ENCODE results near the gene ADAMTS10. TPM values are rescaled to one million over a fixed set of nuclear protein-coding genes. Genes with fewer than 3 reads are reported as not detected.

The ADAMTS10 gene
- total RNA-seq, 1 donor from 2014 or later = 58.7 TPM

GRCh38 chr19:8614455-8614854 lies 3.9 kb upstream of the ADAMTS10 start:
- Mint-ChIP-seq H3K4me1 (ENCODE audit: unreplicated experiment) (peaks cover 7% of the 10 kb centered on the region), H3K4me3 (ENCODE audit: unreplicated experiment) (no peak overlapping the region), H3K36me3 (ENCODE audit: low read depth, unreplicated experiment) (peaks cover 6% of the 10 kb centered on the region), H3K9me3 (ENCODE audit: unreplicated experiment) (no peaks in the 10 kb centered on the region), H3K27ac (ENCODE audit: unreplicated experiment) (no peak overlapping the region), H3K27me3 (ENCODE audit: unreplicated experiment) (peaks cover 10% of the 10 kb centered on the region)
- TF ChIP-seq CTCF (IDR thresholded peaks at IDR 0.05; ENCODE audit: unreplicated experiment) = no peak
- DNase-seq (ENCODE audit: low spot score) = no peak

- DNase-seq (ENCODE audit: low spot score) = no peak
- peaks cover 10% of the 10 kb centered on the region for H3K36me3 Mint-ChIP-seq (ENCODE audit: low read depth, unreplicated experiment)
- H3K27me3 Mint-ChIP-seq (ENCODE audit: unreplicated experiment) = peaks cover 18% of the 10 kb centered on the region
- H3K4me3 Mint-ChIP-seq (ENCODE audit: unreplicated experiment) = no peak overlapping the region
- no peak overlapping the region for H3K27ac Mint-ChIP-seq (ENCODE audit: unreplicated experiment)
- no peak for TF ChIP-seq CTCF (IDR thresholded peaks at IDR 0.05; ENCODE audit: unreplicated experiment)
- H3K4me1 Mint-ChIP-seq (ENCODE audit: unreplicated experiment) = peaks cover 17% of the 10 kb centered on the region
- H3K9me3 Mint-ChIP-seq (ENCODE audit: unreplicated experiment) = no peaks in the 10 kb centered on the region
Measured at GRCh38 chr19:8612807-8613171, 2.3 kb upstream of the ADAMTS10 start.

DNA sequence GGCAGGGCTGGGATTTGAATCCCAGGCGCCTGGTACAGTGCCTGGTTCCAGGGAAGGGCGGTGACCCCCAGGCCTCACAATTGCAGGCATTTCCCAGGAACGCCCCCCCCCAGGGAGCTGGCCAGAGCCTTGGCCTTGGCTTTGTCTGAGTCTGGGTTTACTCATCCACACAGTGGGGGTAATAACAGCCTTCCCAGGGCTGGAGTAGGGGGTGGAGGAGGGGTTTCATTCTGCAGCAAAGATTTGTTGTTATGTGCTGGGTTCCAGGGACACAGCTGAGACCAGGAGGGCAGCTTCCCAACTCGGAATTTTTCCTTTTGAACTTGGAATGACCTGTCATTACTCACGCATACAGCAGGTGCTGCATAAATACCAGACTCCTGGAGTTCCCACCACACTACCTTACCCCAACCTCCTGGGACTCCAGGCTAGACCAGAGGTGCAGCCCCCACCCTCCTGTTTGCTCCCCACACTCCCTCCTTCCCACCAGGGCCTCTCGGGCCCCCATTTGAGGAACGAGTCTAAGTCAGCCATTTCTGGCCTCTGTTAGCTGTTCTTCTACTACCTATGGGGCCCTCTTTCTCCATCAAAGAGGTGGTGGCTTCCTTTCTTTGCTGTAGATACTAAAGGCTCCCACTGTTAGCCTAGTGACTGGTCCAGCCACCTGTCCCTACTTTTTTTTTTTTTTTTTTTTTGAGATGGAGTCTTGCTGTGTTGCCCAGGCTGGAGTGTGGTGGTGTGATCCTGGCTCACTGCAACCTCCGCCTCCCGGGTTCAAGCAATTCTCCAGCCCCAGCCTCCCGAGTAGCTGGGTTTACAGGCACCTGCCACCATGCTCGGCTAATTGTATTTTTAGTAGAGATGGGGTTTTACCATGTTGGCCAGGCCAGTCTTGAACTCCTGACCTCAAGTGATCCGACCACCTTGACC lies 1.6 kb upstream of the ADAMTS10 start:
- H3K36me3 Mint-ChIP-seq (ENCODE audit: low read depth, unreplicated experiment) = peaks cover 13% of the 10 kb centered on the region

DNA sequence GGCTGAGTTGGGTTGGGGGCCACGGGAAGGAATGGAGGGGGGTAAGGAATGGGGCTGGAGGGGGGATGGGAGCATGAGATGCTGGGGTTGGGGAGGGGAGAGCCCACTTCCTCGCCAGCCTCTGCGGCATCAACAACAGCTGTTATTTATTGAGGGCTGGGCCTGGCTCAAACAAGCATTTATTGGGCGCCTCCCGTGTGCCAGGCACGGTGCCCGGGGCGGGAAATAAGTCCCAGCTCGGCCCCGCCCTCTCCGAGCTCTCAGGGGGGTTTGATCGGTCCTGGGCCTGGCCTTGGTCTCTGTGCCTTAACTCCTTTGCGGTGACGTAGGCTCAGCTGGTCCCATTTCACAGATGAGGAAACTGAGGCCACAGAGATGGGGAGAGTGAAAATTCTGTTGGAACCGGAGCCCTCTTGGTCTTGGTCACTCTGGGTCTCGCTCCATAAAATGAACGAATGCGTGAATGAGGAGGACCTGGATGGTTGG lies 919 bp upstream of the ADAMTS10 start:
- H3K27ac Mint-ChIP-seq (ENCODE audit: unreplicated experiment) = no peak overlapping the region
- H3K27me3 Mint-ChIP-seq (ENCODE audit: unreplicated experiment) = peaks cover 24% of the 10 kb centered on the region
- no peaks in the 10 kb centered on the region for H3K9me3 Mint-ChIP-seq (ENCODE audit: unreplicated experiment)
- H3K4me1 Mint-ChIP-seq (ENCODE audit: unreplicated experiment) = peaks cover 17% of the 10 kb centered on the region
- TF ChIP-seq CTCF (IDR thresholded peaks at IDR 0.05; ENCODE audit: unreplicated experiment) = no peak
- peaks cover 20% of the 10 kb centered on the region for H3K36me3 Mint-ChIP-seq (ENCODE audit: low read depth, unreplicated experiment)
- H3K4me3 Mint-ChIP-seq (ENCODE audit: unreplicated experiment) = peak overlapping the region; percentile 79
- no peak for DNase-seq (ENCODE audit: low spot score)

More for the DNA sequence above, 1.6 kb upstream of the ADAMTS10 start:
- Mint-ChIP-seq H3K4me1 (ENCODE audit: unreplicated experiment) (peaks cover 17% of the 10 kb centered on the region), H3K9me3 (ENCODE audit: unreplicated experiment) (no peaks in the 10 kb centered on the region), H3K27ac (ENCODE audit: unreplicated experiment) (no peak overlapping the region), H3K27me3 (ENCODE audit: unreplicated experiment) (peaks cover 21% of the 10 kb centered on the region), H3K4me3 (ENCODE audit: unreplicated experiment) (no peak overlapping the region)
- no peak for DNase-seq (ENCODE audit: low spot score)
- no peak for TF ChIP-seq CTCF (IDR thresholded peaks at IDR 0.05; ENCODE audit: unreplicated experiment)

DNA sequence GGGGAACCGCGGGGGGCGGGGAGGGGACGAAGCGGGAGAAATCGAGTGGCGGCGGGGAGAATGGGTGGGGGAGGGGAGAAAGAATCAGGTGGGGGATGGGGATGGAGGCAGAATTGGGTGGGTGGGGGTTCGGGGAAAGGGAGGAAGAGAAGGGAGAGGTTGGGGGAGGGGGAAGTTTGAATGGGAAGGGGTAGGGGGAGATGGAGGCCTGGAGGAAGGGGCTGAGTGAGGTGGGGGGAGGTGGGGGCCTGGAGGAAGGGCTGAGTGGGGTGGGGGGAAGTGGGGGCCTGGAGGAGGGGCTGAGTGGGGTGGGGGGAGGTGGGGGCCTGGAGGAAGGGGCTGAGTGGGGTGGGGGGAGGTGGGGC lies 403 bp upstream of the ADAMTS10 start:
- TF ChIP-seq CTCF (IDR thresholded peaks at IDR 0.05; ENCODE audit: unreplicated experiment) = no peak
- H3K27me3 Mint-ChIP-seq (ENCODE audit: unreplicated experiment) = peaks cover 24% of the 10 kb centered on the region
- H3K4me1 Mint-ChIP-seq (ENCODE audit: unreplicated experiment) = peaks cover 17% of the 10 kb centered on the region
- no peak overlapping the region for H3K4me3 Mint-ChIP-seq (ENCODE audit: unreplicated experiment)
- H3K36me3 Mint-ChIP-seq (ENCODE audit: low read depth, unreplicated experiment) = peaks cover 25% of the 10 kb centered on the region
- no peak for DNase-seq (ENCODE audit: low spot score)
- no peaks in the 10 kb centered on the region for H3K9me3 Mint-ChIP-seq (ENCODE audit: unreplicated experiment)
- no peak overlapping the region for H3K27ac Mint-ChIP-seq (ENCODE audit: unreplicated experiment)
